K562 (cell line): ENCODE results near the gene ERMARD. TPM values are rescaled to one million over a fixed set of nuclear protein-coding genes. Genes with fewer than 3 reads are reported as not detected.

Experiments used
- CHCHD3 ChIP-seq: fragments of 250-450 bp; sonication (Bioruptor Pico); IDR thresholded peaks from 2 replicates; pipeline ENCODE4 v2.1.2; 2022; ENCODE audit warnings: mild to moderate bottlenecking
- GATAD2B ChIP-seq: fragments of 450-650 bp; IDR thresholded peaks from 2 replicates; pipeline ENCODE4 v1.6.1; 2017; ENCODE audit warnings: mild to moderate bottlenecking, borderline replicate concordance
- JUND ChIP-seq, 2 experiments: IDR thresholded peaks; 2 replicates in 1 of 2; 3 replicates in 1 of 2; pipeline ENCODE4 v1.6.1; 2011; ENCODE audit warnings: borderline replicate concordance in 2 of 2, low read depth in 2 of 2, low read length in 2 of 2, improper control_type of control experiment in 1 of 2, missing biosample characterization in 1 of 2, missing genetic modification characterization in 1 of 2, missing genetic modification reagents in 1 of 2
- MGA ChIP-seq: fragments of 450-650 bp; IDR thresholded peaks from 2 replicates; pipeline ENCODE4 v1.6.1; 2016; ENCODE audit warnings: mild to moderate bottlenecking, moderate library complexity
- NRF1 ChIP-seq, 2 experiments: fragments of 450-650 bp; IDR thresholded peaks in 1 of 2; conservative IDR thresholded peaks in 1 of 2; 2 replicates each; pipeline ENCODE4 v1.6.1; 2014; ENCODE audit warnings: mild to moderate bottlenecking in 2 of 2
- THRB ChIP-seq: fragments of 450-650 bp; formaldehyde crosslinking; conservative IDR thresholded peaks from 2 replicates; pipeline ENCODE4 v1.4.0; 2022; ENCODE audit warnings: mild to moderate bottlenecking, missing genetic modification characterization
- UBTF ChIP-seq, 2 experiments: IDR thresholded peaks; 2 replicates each; pipeline ENCODE4 v1.6.1; 2012; ENCODE audit warnings: improper control_type of control experiment in 2 of 2, low read depth in 2 of 2, low read length in 2 of 2, borderline replicate concordance in 1 of 2
- ZNF584 ChIP-seq: fragments of 200-800 bp; sonication (Bioruptor generic); IDR thresholded peaks from 2 replicates; pipeline ENCODE4 v1.6.1; 2016; ENCODE audit warnings: low read depth, mild to moderate bottlenecking, missing genetic modification characterization, missing compliant biosample characterization
- polyA plus RNA-seq, 8 experiments: library from polyadenylated mRNA; depleted of rRNA in 4 of 8; stranded (reverse) in 5 of 8; unstranded in 3 of 8; fragments of >200 nt; fragmentation: Nextera tagmentation in 2 of 8; fragmentation: Illumina TruSeq in 1 of 8; extraction: Ambion mirVana in 2 of 8; extraction: Trizol in 1 of 8; gene quantifications; 2 replicates each; pipeline versions ENCODE4 v1.2.1 to v1.2.3, GENCODE V29; 2011 to 2014; ENCODE audit warnings: inconsistent platforms in 1 of 8, missing spikeins in 1 of 8
- total RNA-seq, 7 experiments: library from RNA; depleted of rRNA in 6 of 7; stranded (reverse); fragments of >200 nt in 6 of 7; fragmentation: Illumina TruSeq in 2 of 7; extraction: Trizol in 2 of 7; gene quantifications; 2 replicates each; pipeline versions ENCODE4 v1.2.1 to v1.2.3, GENCODE V29; 2011 to 2021; ENCODE audit warnings: low replicate concordance in 1 of 7

ERMARD gene
- total and polyA plus RNA-seq, 9 of the 15 experiments (the other 6 are each of a cell fraction or from before 2014, with no cell fraction given), result 14.5 to 68.6 (median 27.7) TPM

GRCh38 chr6:169722362-169723199, 28.8 kb upstream of the ERMARD start (continued):
- TF ChIP-seq MGA, result peak; percentile 43
- TF ChIP-seq JUND (IDR thresholded peaks at IDR 0.05; ENCODE audit: borderline replicate concordance, low read depth, low read length), result peak; percentile 88
- TF ChIP-seq JUND (tag; IDR thresholded peaks at IDR 0.05; ENCODE audit: borderline replicate concordance, low read depth, low read length), result peak; percentile 86; the same call in 2 of the 3 replicates
- no peak for TF ChIP-seq ZNF584 (CRISPR knock-in tag)
- TF ChIP-seq CHCHD3 (CRISPR knock-in tag), result no peak
- peak in 1 of 2 experiments; percentile 78; a peak in 2 of 4 replicates for TF ChIP-seq UBTF (IDR thresholded peaks at IDR 0.05; ENCODE audit: borderline replicate concordance in 1 of 2, low read depth in 2 of 2, low read length in 2 of 2)
- 0 out of 2 replicates have a peak, but pooled peaks have one; percentile 38 for TF ChIP-seq GATAD2B
- peak; percentile 80 to 82 for TF ChIP-seq NRF1 (conservative IDR thresholded peaks at IDR 0.05 in 1 of 2, IDR thresholded peaks at IDR 0.05 in 1 of 2)
- no peak for TF ChIP-seq THRB (CRISPR knock-in tag)
